ENCODE measurements around the gene RITA1. TPM values are rescaled to one million over a fixed set of nuclear protein-coding genes. Genes with fewer than 3 reads are reported as not detected.

Gene RITA1
- total RNA-seq, 1 donor from 2014 or later = 17.3 TPM

Other genes starting within 250 kb of the RITA1 start
- gene OAS3, start 247.2 kb upstream of the RITA1 start, total RNA-seq (ENCODE audit: insufficient read depth, low replicate concordance) = 8.4 TPM
- gene OAS2, start 207.2 kb upstream of the RITA1 start, total RNA-seq (ENCODE audit: insufficient read depth, low replicate concordance) = 4.6 TPM
- 2.9 TPM for gene DTX1, start 129.0 kb upstream of the RITA1 start, total RNA-seq (ENCODE audit: insufficient read depth, low replicate concordance)
- gene RASAL1, start 50.0 kb upstream of the RITA1 start, total RNA-seq (ENCODE audit: insufficient read depth, low replicate concordance) = 0.24 TPM
- not detected for gene CFAP73, start 36.0 kb upstream of the RITA1 start, total RNA-seq (ENCODE audit: insufficient read depth, low replicate concordance)
- gene DDX54, start 243 bp upstream of the RITA1 start, total RNA-seq (ENCODE audit: insufficient read depth, low replicate concordance) = 27.7 TPM
- 9.1 TPM for gene TPCN1, start 35.7 kb downstream of the RITA1 start, total RNA-seq (ENCODE audit: insufficient read depth, low replicate concordance)
- 14.0 TPM for gene SLC8B1, start 149.4 kb downstream of the RITA1 start, total RNA-seq (ENCODE audit: insufficient read depth, low replicate concordance)
- 19.3 TPM for gene PLBD2, start 172.9 kb downstream of the RITA1 start, total RNA-seq (ENCODE audit: insufficient read depth, low replicate concordance)
- gene SDS, start 218.2 kb downstream of the RITA1 start, total RNA-seq (ENCODE audit: insufficient read depth, low replicate concordance) = 2.4 TPM
- gene SDSL, start 236.7 kb downstream of the RITA1 start, total RNA-seq (ENCODE audit: insufficient read depth, low replicate concordance) = 3.6 TPM